K562 treated with DMSO at 1 percent for 24 hours (cell line): ENCODE data around the gene RFTN1. TPM values are rescaled to one million over a fixed set of nuclear protein-coding genes. Genes with fewer than 3 reads are reported as not detected.

ENCODE experiments used
- total RNA-seq: library from RNA; unstranded; fragments of 300-600 nt; gene quantifications from 2 replicates; pipeline ENCODE4 v1.2.3, GENCODE V29; 2022; ENCODE audit warnings: low read depth; ENCODE audit not compliant: insufficient read depth

RFTN1 gene, protein sequence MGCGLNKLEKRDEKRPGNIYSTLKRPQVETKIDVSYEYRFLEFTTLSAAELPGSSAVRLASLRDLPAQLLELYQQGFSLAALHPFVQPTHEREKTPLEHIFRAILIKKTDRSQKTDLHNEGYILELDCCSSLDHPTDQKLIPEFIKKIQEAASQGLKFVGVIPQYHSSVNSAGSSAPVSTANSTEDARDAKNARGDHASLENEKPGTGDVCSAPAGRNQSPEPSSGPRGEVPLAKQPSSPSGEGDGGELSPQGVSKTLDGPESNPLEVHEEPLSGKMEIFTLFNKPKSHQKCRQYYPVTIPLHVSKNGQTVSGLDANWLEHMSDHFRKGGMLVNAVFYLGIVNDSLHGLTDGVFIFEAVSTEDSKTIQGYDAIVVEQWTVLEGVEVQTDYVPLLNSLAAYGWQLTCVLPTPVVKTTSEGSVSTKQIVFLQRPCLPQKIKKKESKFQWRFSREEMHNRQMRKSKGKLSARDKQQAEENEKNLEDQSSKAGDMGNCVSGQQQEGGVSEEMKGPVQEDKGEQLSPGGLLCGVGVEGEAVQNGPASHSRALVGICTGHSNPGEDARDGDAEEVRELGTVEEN
- total RNA-seq: 0.37 TPM in 1 of 2 replicates, not detected in the other

DNA sequence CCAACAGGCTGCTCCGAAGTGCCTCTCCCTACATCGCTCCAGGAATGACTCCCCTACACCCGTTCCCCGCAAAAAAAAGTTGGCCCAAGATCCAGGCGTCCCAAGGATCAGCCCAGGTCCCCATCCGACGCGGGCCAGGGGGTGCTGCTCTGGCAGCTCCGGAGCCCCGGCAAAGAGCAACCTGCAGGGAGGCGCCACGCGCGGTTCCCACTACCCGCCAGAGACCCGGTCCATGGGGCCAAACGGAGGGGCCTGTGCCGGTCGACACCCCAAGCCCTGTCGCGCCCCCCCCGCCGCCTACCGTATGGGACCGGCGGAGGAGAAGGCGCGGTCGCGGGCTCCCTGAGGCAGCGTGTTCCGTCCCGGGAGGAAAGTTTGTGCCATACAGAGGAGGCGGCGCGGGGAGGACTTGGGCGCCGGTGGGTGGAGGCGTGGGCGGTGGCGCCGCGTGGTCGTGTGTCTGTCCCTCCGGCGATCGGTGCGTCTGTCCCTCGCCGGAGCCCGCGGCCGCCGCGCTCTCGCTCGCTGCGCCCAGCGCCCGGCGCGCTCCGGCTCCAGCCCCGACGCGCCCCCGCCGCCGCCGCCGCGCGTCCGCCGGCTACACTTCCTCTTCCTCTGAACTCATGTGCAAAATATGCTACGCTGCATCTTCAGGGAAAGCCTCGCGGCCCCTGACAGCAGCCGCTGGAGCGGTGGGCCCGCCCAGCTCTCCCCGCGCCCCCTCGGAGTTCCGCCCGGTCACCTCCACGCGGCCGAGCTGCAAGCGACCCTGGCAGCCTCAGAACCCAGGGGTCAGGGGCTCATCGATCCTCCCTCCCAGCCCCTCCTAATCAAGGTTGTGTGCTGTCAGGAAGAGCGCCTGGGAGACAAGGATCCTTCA, at the start of gene RFTN1:
Gene RFTN1, minus strand, starts transcription at position 559 of the 880 bp plus-strand sequence. CDS start 19,830 bp downstream, outside the sequence.

Other genes starting within 250 kb of the RFTN1 start
- gene DPH3, start 248.8 kb downstream of the RFTN1 start, total RNA-seq: 16.8 and 17.0 TPM in 2 replicates
- gene OXNAD1, start 248.5 kb downstream of the RFTN1 start, total RNA-seq: 16.1 and 18.3 TPM in 2 replicates
- gene DAZL, start 91.7 kb upstream of the RFTN1 start, total RNA-seq: not detected in 2 replicates